ENCODE measurements around the gene MRPL37. TPM values are rescaled to one million over a fixed set of nuclear protein-coding genes. Genes with fewer than 3 reads are reported as not detected.

MRPL37 gene
- total and polyA plus RNA-seq, 2 donors (not counting 1 experiment from before 2014, with no cell fraction given): 9.6 to 37.0 TPM

DNA sequence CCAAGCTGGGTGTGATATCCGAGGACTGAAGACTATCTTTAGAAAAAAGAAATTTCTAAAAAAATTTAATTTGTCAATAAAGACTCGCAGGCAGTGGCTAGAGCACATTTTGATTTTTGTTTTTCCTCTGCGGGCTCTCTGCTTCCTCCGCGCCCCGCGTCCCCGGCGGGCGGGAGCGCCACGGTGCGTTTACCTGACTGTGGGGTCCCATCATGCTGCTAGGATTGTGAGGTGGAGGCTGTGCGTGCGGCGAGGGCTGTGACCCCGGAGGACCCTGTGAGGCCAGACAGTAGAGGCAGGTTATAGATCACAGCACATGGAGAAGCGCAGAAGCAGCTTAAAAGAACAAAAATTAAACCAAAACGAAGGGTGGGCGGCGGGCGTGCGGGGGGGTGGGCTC lies 57.9 kb downstream of the MRPL37 start:
- ATAC-seq (ENCODE audit: low read depth): no peak
- no peaks in the 10 kb centered on the region for H3K27me3 Mint-ChIP-seq
- ChIA-PET POLR2A (no interaction called here), CTCF (interaction anchor here (0.7 kb wide), 1 partner anchor 231 kb away, joined by 3 read pairs; no protein-coding TSS in a partner anchor)
- intact Hi-C loops (cut with micrococcal nuclease): no loop called here
- Histone ChIP-seq H3K9ac (ENCODE audit: low read length) (no peak overlapping the region), H4K20me1 (ENCODE audit: control insufficient read depth, insufficient read depth, low read length, poor library complexity, severe bottlenecking) (no peaks in the 10 kb centered on the region), H2AFZ (ENCODE audit: insufficient read depth, low read depth, low read length, poor library complexity, severe bottlenecking) (no peak overlapping the region), H3K27ac (ENCODE audit: low read length in 2 of 2) (no peak overlapping the region), H3K4me3 (ENCODE audit: control extremely low read depth in 1 of 5, extremely low read depth in 1 of 5, insufficient read depth in 1 of 5, low read depth in 2 of 5, low read length in 4 of 5) (no peak overlapping the region), H3K79me2 (ENCODE audit: control insufficient read depth, insufficient read depth, low read length) (no peaks in the 10 kb centered on the region), H3K4me2 (replicated peaks; ENCODE audit: low read depth, low read length, poor library complexity, severe bottlenecking) (no peak overlapping the region), H3K27me3 (replicated peaks in 1 of 4; ENCODE audit: control extremely low read depth in 1 of 4, control insufficient read depth in 3 of 4, insufficient read depth in 4 of 4, low read length in 3 of 4) (no peaks in the 10 kb centered on the region), H3K36me3 (replicated peaks in 1 of 2; ENCODE audit: control extremely low read depth in 1 of 2, control insufficient read depth in 1 of 2, extremely low read depth in 1 of 2, insufficient read depth in 2 of 2, low read length in 1 of 2) (no peaks in the 10 kb centered on the region), H3K4me1 (ENCODE audit: control insufficient read depth in 2 of 2, insufficient read depth in 2 of 2, low read length in 2 of 2) (no peaks in the 10 kb centered on the region), H3K9me3 (ENCODE audit: control extremely low read depth in 1 of 3, control insufficient read depth in 2 of 3, insufficient read depth in 1 of 3, low read length in 2 of 3) (no peaks in the 10 kb centered on the region)
- DNase-seq: no peak
- over 99% methylated on average over 21 of the region's 23 CpGs for WGBS (ENCODE audit: insufficient coverage)
- H3K4me3 Mint-ChIP-seq: no peak overlapping the region
- H3K27ac Mint-ChIP-seq: no peak overlapping the region
- no peak for TF ChIP-seq EZH2 (IDR thresholded peaks at IDR 0.05; ENCODE audit: borderline replicate concordance, insufficient read depth, low read depth, low read length, poor library complexity, severe bottlenecking)
- TF ChIP-seq CTCF (IDR thresholded peaks at IDR 0.05): no peak
- H3K9me3 Mint-ChIP-seq (ENCODE audit: insufficient read depth): no peaks in the 10 kb centered on the region
- H3K4me1 Mint-ChIP-seq: no peaks in the 10 kb centered on the region

DNA sequence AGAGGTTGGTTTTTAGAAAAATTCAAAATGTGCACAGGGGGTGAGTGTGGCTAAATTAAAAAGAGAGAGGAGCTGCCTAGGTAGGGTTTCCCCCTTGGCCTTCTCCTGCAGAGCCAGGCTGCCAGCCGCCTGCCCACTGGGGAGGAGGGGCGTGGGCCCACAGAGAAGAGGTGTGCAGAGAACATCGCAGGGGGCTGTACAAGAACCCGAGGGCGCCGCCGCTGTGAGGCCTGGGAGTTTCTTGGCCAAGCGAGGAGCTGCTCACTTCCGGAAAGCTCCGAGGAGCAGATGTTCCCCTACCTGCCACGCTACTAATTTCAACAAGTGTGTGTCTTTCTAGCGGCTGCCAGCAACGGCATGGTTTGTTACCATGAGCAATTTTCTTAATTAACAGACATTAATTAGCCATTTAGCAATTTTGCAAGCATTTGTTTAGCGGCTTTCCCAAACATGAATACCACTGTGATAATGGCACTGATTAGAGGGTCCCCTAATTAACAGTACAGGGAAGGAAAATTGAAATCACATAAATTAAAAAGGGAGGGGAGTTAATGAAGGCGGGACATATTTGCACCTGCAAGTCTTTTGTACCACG lies 59.7 kb downstream of the MRPL37 start:
- H4K20me1 ChIP-seq (ENCODE audit: control insufficient read depth, insufficient read depth, low read length, poor library complexity, severe bottlenecking): no peaks in the 10 kb centered on the region
- ATAC-seq (ENCODE audit: low read depth) (no peak), DNase-seq (no peak)
- TF ChIP-seq EZH2 (IDR thresholded peaks at IDR 0.05; ENCODE audit: borderline replicate concordance, insufficient read depth, low read depth, low read length, poor library complexity, severe bottlenecking) (no peak), CTCF (IDR thresholded peaks at IDR 0.05) (no peak)
- no peaks in the 10 kb centered on the region for H3K36me3 ChIP-seq (replicated peaks in 1 of 2; ENCODE audit: control extremely low read depth in 1 of 2, control insufficient read depth in 1 of 2, extremely low read depth in 1 of 2, insufficient read depth in 2 of 2, low read length in 1 of 2)
- intact Hi-C loops (cut with micrococcal nuclease): no loop called here
- H3K27ac ChIP-seq (ENCODE audit: low read length in 2 of 2): no peak overlapping the region
- no peak overlapping the region for H3K4me2 ChIP-seq (replicated peaks; ENCODE audit: low read depth, low read length, poor library complexity, severe bottlenecking)
- WGBS (ENCODE audit: insufficient coverage): 95% methylated on average over 10 of the region's 16 CpGs
- no peak overlapping the region for H3K4me3 Mint-ChIP-seq
- CTCF ChIA-PET: no interaction called here
- no peaks in the 10 kb centered on the region for H3K4me1 ChIP-seq (ENCODE audit: control insufficient read depth in 2 of 2, insufficient read depth in 2 of 2, low read length in 2 of 2)
- no peak overlapping the region for H3K27ac Mint-ChIP-seq
- POLR2A ChIA-PET: no interaction called here
- H3K9me3 ChIP-seq (ENCODE audit: control extremely low read depth in 1 of 3, control insufficient read depth in 2 of 3, insufficient read depth in 1 of 3, low read length in 2 of 3): no peaks in the 10 kb centered on the region
- no peaks in the 10 kb centered on the region for H3K27me3 Mint-ChIP-seq
- H3K9ac ChIP-seq (ENCODE audit: low read length): no peak overlapping the region
- H2AFZ ChIP-seq (ENCODE audit: insufficient read depth, low read depth, low read length, poor library complexity, severe bottlenecking): no peak overlapping the region
- H3K27me3 ChIP-seq (replicated peaks in 1 of 4; ENCODE audit: control extremely low read depth in 1 of 4, control insufficient read depth in 3 of 4, insufficient read depth in 4 of 4, low read length in 3 of 4): no peaks in the 10 kb centered on the region
- no peak overlapping the region for H3K4me3 ChIP-seq (ENCODE audit: control extremely low read depth in 1 of 5, extremely low read depth in 1 of 5, insufficient read depth in 1 of 5, low read depth in 2 of 5, low read length in 4 of 5)
- H3K79me2 ChIP-seq (ENCODE audit: control insufficient read depth, insufficient read depth, low read length): no peaks in the 10 kb centered on the region
- no peaks in the 10 kb centered on the region for H3K4me1 Mint-ChIP-seq
- no peaks in the 10 kb centered on the region for H3K9me3 Mint-ChIP-seq (ENCODE audit: insufficient read depth)
